GM19099 (cell line): ENCODE results near the gene C17orf67.

Experiments used
- POLR2A ChIP-seq: IDR thresholded peaks from 3 replicates; pipeline ENCODE4 v1.6.1; 2011; ENCODE audit warnings: low read depth; ENCODE audit not compliant: insufficient read length; ENCODE audit errors: extremely low read depth

C17orf67 gene

GRCh38 chr17:56803071-56803470 lies 30.6 kb downstream of the C17orf67 start:
- no peak for TF ChIP-seq POLR2A

- TF ChIP-seq POLR2A: no peak
Observed at GRCh38 chr17:56801459-56802178, 32.1 kb downstream of the C17orf67 start.

- TF ChIP-seq POLR2A: no peak
Observed at GRCh38 chr17:56798916-56799315, 34.8 kb downstream of the C17orf67 start.

- TF ChIP-seq POLR2A: no peak
Observed at GRCh38 chr17:56796536-56796935, 37.2 kb downstream of the C17orf67 start.

- no peak for TF ChIP-seq POLR2A
Observed at GRCh38 chr17:56795221-56795865, 38.4 kb downstream of the C17orf67 start.

GRCh38 chr17:56793957-56794356 lies 39.8 kb downstream of the C17orf67 start:
- TF ChIP-seq POLR2A: no peak

GRCh38 chr17:56793531-56793930 lies 40.2 kb downstream of the C17orf67 start:
- no peak for TF ChIP-seq POLR2A

GRCh38 chr17:56792267-56792666 lies 41.5 kb downstream of the C17orf67 start:
- no peak for TF ChIP-seq POLR2A

- TF ChIP-seq POLR2A: no peak
Observed at GRCh38 chr17:56786989-56787482, 46.7 kb downstream of the C17orf67 start.

- no peak for TF ChIP-seq POLR2A
Observed at GRCh38 chr17:56785997-56786680, 47.6 kb downstream of the C17orf67 start.

- no peak for TF ChIP-seq POLR2A
Observed at GRCh38 chr17:56785405-56785804, 48.3 kb downstream of the C17orf67 start.

- no peak for TF ChIP-seq POLR2A
Observed at GRCh38 chr17:56782338-56782737, 51.4 kb downstream of the C17orf67 start.

- no peak for TF ChIP-seq POLR2A
Observed at GRCh38 chr17:56781906-56782305, 51.8 kb downstream of the C17orf67 start.

GRCh38 chr17:56779898-56780777 lies 53.6 kb downstream of the C17orf67 start:
- TF ChIP-seq POLR2A: no peak

- no peak for TF ChIP-seq POLR2A
Observed at GRCh38 chr17:56779322-56779721, 54.4 kb downstream of the C17orf67 start.
